ENCODE results near the gene HOTAIR.

Gene HOTAIR

GRCh38 chr12:53966085-53966384 is 8.7 kb downstream of the HOTAIR start:
- Histone ChIP-seq H3K9ac (ENCODE audit: low read depth, low read length) (no peak overlapping the region), H3K4me1 (ENCODE audit: insufficient read depth, low read length) (no peaks in the 10 kb centered on the region), H3K27ac (ENCODE audit: low read length) (no peak overlapping the region), H3K9me3 (ENCODE audit: insufficient read depth, low read depth, low read length) (peaks cover 6% of the 10 kb centered on the region; the same call in 1 of the 2 replicates), H3K36me3 (ENCODE audit: insufficient read depth, low read depth, low read length) (no peaks in the 10 kb centered on the region), H3K4me3 (ENCODE audit: low read length) (peak overlapping the region; percentile 22; the same call in 1 of the 2 replicates), H3K27me3 (ENCODE audit: insufficient read depth, low read length) (peaks cover 100% of the 10 kb centered on the region)

- Histone ChIP-seq H3K9me3 (ENCODE audit: insufficient read depth, low read depth, low read length) (peaks cover 6% of the 10 kb centered on the region; the same call in 1 of the 2 replicates), H3K9ac (ENCODE audit: low read depth, low read length) (no peak overlapping the region), H3K36me3 (ENCODE audit: insufficient read depth, low read depth, low read length) (no peaks in the 10 kb centered on the region), H3K27me3 (ENCODE audit: insufficient read depth, low read length) (peaks cover 100% of the 10 kb centered on the region), H3K27ac (ENCODE audit: low read length) (no peak overlapping the region), H3K4me1 (ENCODE audit: insufficient read depth, low read length) (no peaks in the 10 kb centered on the region), H3K4me3 (ENCODE audit: low read length) (peak overlapping the region; percentile 22; the same call in 1 of the 2 replicates)
Observed at GRCh38 chr12:53965281-53966084, 9.3 kb downstream of the HOTAIR start.

GRCh38 chr12:53964315-53964713 is 10.4 kb downstream of the HOTAIR start:
- Histone ChIP-seq H3K4me1 (ENCODE audit: insufficient read depth, low read length) (no peaks in the 10 kb centered on the region), H3K4me3 (ENCODE audit: low read length) (no peak overlapping the region), H3K9me3 (ENCODE audit: insufficient read depth, low read depth, low read length) (peaks cover 6% of the 10 kb centered on the region; the same call in 1 of the 2 replicates), H3K27ac (ENCODE audit: low read length) (no peak overlapping the region), H3K9ac (ENCODE audit: low read depth, low read length) (no peak overlapping the region), H3K27me3 (ENCODE audit: insufficient read depth, low read length) (peaks cover 100% of the 10 kb centered on the region), H3K36me3 (ENCODE audit: insufficient read depth, low read depth, low read length) (no peaks in the 10 kb centered on the region)

GRCh38 chr12:53963434-53964314 is 11.1 kb downstream of the HOTAIR start:
- no peak overlapping the region for H3K27ac ChIP-seq (ENCODE audit: low read length)
- H3K9me3 ChIP-seq (ENCODE audit: insufficient read depth, low read depth, low read length), result peaks cover 6% of the 10 kb centered on the region; the same call in 1 of the 2 replicates
- no peak overlapping the region for H3K9ac ChIP-seq (ENCODE audit: low read depth, low read length)
- H3K27me3 ChIP-seq (ENCODE audit: insufficient read depth, low read length), result peaks cover 100% of the 10 kb centered on the region
- no peaks in the 10 kb centered on the region for H3K4me1 ChIP-seq (ENCODE audit: insufficient read depth, low read length)
- no peaks in the 10 kb centered on the region for H3K36me3 ChIP-seq (ENCODE audit: insufficient read depth, low read depth, low read length)
- H3K4me3 ChIP-seq (ENCODE audit: low read length), result no peak overlapping the region

- Histone ChIP-seq H3K9me3 (ENCODE audit: insufficient read depth, low read depth, low read length) (peaks cover 6% of the 10 kb centered on the region; the same call in 1 of the 2 replicates), H3K9ac (ENCODE audit: low read depth, low read length) (no peak overlapping the region), H3K27me3 (ENCODE audit: insufficient read depth, low read length) (peaks cover 100% of the 10 kb centered on the region), H3K27ac (ENCODE audit: low read length) (no peak overlapping the region), H3K4me1 (ENCODE audit: insufficient read depth, low read length) (no peaks in the 10 kb centered on the region), H3K4me3 (ENCODE audit: low read length) (no peak overlapping the region), H3K36me3 (ENCODE audit: insufficient read depth, low read depth, low read length) (no peaks in the 10 kb centered on the region)
Observed at GRCh38 chr12:53963005-53963404, 11.7 kb downstream of the HOTAIR start.

- Histone ChIP-seq H3K27me3 (ENCODE audit: insufficient read depth, low read length) (peaks cover 100% of the 10 kb centered on the region), H3K9ac (ENCODE audit: low read depth, low read length) (no peak overlapping the region), H3K27ac (ENCODE audit: low read length) (no peak overlapping the region), H3K36me3 (ENCODE audit: insufficient read depth, low read depth, low read length) (no peaks in the 10 kb centered on the region), H3K4me3 (ENCODE audit: low read length) (no peak overlapping the region), H3K4me1 (ENCODE audit: insufficient read depth, low read length) (no peaks in the 10 kb centered on the region), H3K9me3 (ENCODE audit: insufficient read depth, low read depth, low read length) (peaks cover 8% of the 10 kb centered on the region; the same call in 1 of the 2 replicates)
Observed at GRCh38 chr12:53961025-53961761, 13.6 kb downstream of the HOTAIR start.

- H3K9ac ChIP-seq (ENCODE audit: low read depth, low read length), result no peak overlapping the region
- H3K4me1 ChIP-seq (ENCODE audit: insufficient read depth, low read length), result no peaks in the 10 kb centered on the region
- no peak overlapping the region for H3K27ac ChIP-seq (ENCODE audit: low read length)
- peaks cover 100% of the 10 kb centered on the region for H3K27me3 ChIP-seq (ENCODE audit: insufficient read depth, low read length)
- H3K4me3 ChIP-seq (ENCODE audit: low read length), result no peak overlapping the region
- no peaks in the 10 kb centered on the region for H3K36me3 ChIP-seq (ENCODE audit: insufficient read depth, low read depth, low read length)
- H3K9me3 ChIP-seq (ENCODE audit: insufficient read depth, low read depth, low read length), result peaks cover 8% of the 10 kb centered on the region; the same call in 1 of the 2 replicates
Observed at GRCh38 chr12:53960187-53961024, 14.3 kb downstream of the HOTAIR start.

- Histone ChIP-seq H3K27ac (ENCODE audit: low read length) (no peak overlapping the region), H3K27me3 (ENCODE audit: insufficient read depth, low read length) (peaks cover 100% of the 10 kb centered on the region), H3K36me3 (ENCODE audit: insufficient read depth, low read depth, low read length) (no peaks in the 10 kb centered on the region), H3K4me3 (ENCODE audit: low read length) (no peak overlapping the region), H3K9me3 (ENCODE audit: insufficient read depth, low read depth, low read length) (peaks cover 8% of the 10 kb centered on the region; the same call in 1 of the 2 replicates), H3K9ac (ENCODE audit: low read depth, low read length) (no peak overlapping the region), H3K4me1 (ENCODE audit: insufficient read depth, low read length) (no peaks in the 10 kb centered on the region)
Observed at GRCh38 chr12:53959314-53959713, 15.4 kb downstream of the HOTAIR start.

GRCh38 chr12:53958128-53958527 is 16.6 kb downstream of the HOTAIR start:
- Histone ChIP-seq H3K9me3 (ENCODE audit: insufficient read depth, low read depth, low read length) (peaks cover 8% of the 10 kb centered on the region; the same call in 1 of the 2 replicates), H3K27ac (ENCODE audit: low read length) (no peak overlapping the region), H3K9ac (ENCODE audit: low read depth, low read length) (no peak overlapping the region), H3K27me3 (ENCODE audit: insufficient read depth, low read length) (peaks cover 100% of the 10 kb centered on the region), H3K4me1 (ENCODE audit: insufficient read depth, low read length) (no peaks in the 10 kb centered on the region), H3K4me3 (ENCODE audit: low read length) (no peak overlapping the region), H3K36me3 (ENCODE audit: insufficient read depth, low read depth, low read length) (no peaks in the 10 kb centered on the region)

- Histone ChIP-seq H3K27me3 (ENCODE audit: insufficient read depth, low read length) (peaks cover 100% of the 10 kb centered on the region), H3K4me3 (ENCODE audit: low read length) (no peak overlapping the region), H3K9me3 (ENCODE audit: insufficient read depth, low read depth, low read length) (peaks cover 8% of the 10 kb centered on the region; the same call in 1 of the 2 replicates), H3K36me3 (ENCODE audit: insufficient read depth, low read depth, low read length) (no peaks in the 10 kb centered on the region), H3K4me1 (ENCODE audit: insufficient read depth, low read length) (no peaks in the 10 kb centered on the region), H3K27ac (ENCODE audit: low read length) (no peak overlapping the region), H3K9ac (ENCODE audit: low read depth, low read length) (no peak overlapping the region)
Observed at GRCh38 chr12:53956914-53957536, 17.7 kb downstream of the HOTAIR start.
